Measurements from ENCODE around the gene CAPN5.

DNA sequence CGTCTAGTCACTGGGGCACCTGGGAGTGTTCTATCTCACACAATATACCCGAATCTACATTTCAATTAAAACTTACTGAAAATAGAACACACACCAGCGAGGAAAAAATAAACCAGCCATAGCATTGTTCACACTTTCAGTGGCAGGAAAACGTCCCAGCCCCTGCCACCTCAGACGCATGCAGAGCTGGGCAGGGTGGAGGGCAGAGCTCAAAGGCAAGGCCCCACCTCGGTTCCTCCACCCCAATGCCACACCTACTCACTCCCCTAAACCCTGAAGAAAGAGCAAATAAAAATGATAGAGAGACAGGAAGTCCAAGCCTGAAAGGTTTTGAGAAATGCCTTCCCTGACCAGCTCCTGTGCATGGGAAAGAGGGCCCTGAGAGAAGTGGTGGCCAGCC, 17.7 kb upstream of the CAPN5 start:
- TF ChIP-seq, protein P1, sequence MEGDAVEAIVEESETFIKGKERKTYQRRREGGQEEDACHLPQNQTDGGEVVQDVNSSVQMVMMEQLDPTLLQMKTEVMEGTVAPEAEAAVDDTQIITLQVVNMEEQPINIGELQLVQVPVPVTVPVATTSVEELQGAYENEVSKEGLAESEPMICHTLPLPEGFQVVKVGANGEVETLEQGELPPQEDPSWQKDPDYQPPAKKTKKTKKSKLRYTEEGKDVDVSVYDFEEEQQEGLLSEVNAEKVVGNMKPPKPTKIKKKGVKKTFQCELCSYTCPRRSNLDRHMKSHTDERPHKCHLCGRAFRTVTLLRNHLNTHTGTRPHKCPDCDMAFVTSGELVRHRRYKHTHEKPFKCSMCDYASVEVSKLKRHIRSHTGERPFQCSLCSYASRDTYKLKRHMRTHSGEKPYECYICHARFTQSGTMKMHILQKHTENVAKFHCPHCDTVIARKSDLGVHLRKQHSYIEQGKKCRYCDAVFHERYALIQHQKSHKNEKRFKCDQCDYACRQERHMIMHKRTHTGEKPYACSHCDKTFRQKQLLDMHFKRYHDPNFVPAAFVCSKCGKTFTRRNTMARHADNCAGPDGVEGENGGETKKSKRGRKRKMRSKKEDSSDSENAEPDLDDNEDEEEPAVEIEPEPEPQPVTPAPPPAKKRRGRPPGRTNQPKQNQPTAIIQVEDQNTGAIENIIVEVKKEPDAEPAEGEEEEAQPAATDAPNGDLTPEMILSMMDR (IDR thresholded peaks at IDR 0.05 in 8 of 11, conservative IDR thresholded peaks at IDR 0.05 in 3 of 11): no peak
- TF ChIP-seq POLR2AphosphoS5 (IDR thresholded peaks at IDR 0.05) (no peak), POLR2A (IDR thresholded peaks at IDR 0.05) (no peak)
